ENCODE data around the gene CDKAL1. TPM values are rescaled to one million over a fixed set of nuclear protein-coding genes. Genes with fewer than 3 reads are reported as not detected.

CDKAL1 gene
- total RNA-seq, 5 donors from 2014 or later (not counting 1 experiment from before 2014, with no cell fraction given): 18.8 to 29.9 (median 20.5) TPM

- no peak overlapping the region for H3K27ac ChIP-seq (ENCODE audit: low read length)
- no peaks in the 10 kb centered on the region for H3K27me3 Mint-ChIP-seq
- H3K27me3 ChIP-seq (replicated peaks in 1 of 2; ENCODE audit: control insufficient read depth in 2 of 2, extremely low read depth in 1 of 2, insufficient read depth in 2 of 2, low read length in 1 of 2): no peaks in the 10 kb centered on the region
- H3K36me3 ChIP-seq (ENCODE audit: control insufficient read depth in 2 of 2, extremely low read depth in 1 of 2, insufficient read depth in 1 of 2, low read length in 1 of 2): no peaks in the 10 kb centered on the region
- H3K4me3 Mint-ChIP-seq: no peak overlapping the region
- ChIA-PET CTCF (interaction anchor here in 1 of 2 donors (0.6 kb wide), 1 partner anchor 304 kb away, joined by 3 read pairs; no protein-coding TSS in a partner anchor), POLR2A (no interaction called here)
- no peak overlapping the region for H3K4me3 ChIP-seq (ENCODE audit: control insufficient read depth in 1 of 2, extremely low read depth in 1 of 2, low read length in 1 of 2)
- DNase-seq (peak in 17 of 35 experiments; percentile 1 to 56 (median 15)), ATAC-seq (replicated peaks in 1 of 4) (peak in 1 of 4 experiments; percentile 77)
- no peaks in the 10 kb centered on the region for H3K9me3 ChIP-seq
- peaks cover 50 to 71% (median 57%) of the 10 kb centered on the region in 3 donors for H3K4me1 Mint-ChIP-seq
- no peaks in the 10 kb centered on the region for H3K4me1 ChIP-seq (ENCODE audit: control insufficient read depth in 1 of 2, extremely low read depth in 1 of 2, insufficient read depth in 2 of 2, low read length in 2 of 2)
- H3K9me3 Mint-ChIP-seq: no peaks in the 10 kb centered on the region
- H3K27ac Mint-ChIP-seq: no peak overlapping the region
- WGBS (ENCODE audit: insufficient coverage): 17% methylated on average over 1 of the region's 3 CpGs
- H3K36me3 Mint-ChIP-seq: peaks cover 10% of the 10 kb centered on the region
These were observed 174.3 kb downstream of the CDKAL1 start for GRCh38 chr6:20708367-20709124.

GRCh38 chr6:20709451-20709850 lies 175.2 kb downstream of the CDKAL1 start:
- no peaks in the 10 kb centered on the region for H3K4me1 ChIP-seq (ENCODE audit: control insufficient read depth in 1 of 2, extremely low read depth in 1 of 2, insufficient read depth in 2 of 2, low read length in 2 of 2)
- H3K36me3 ChIP-seq (ENCODE audit: control insufficient read depth in 2 of 2, extremely low read depth in 1 of 2, insufficient read depth in 1 of 2, low read length in 1 of 2): no peaks in the 10 kb centered on the region
- no peak overlapping the region for H3K4me3 ChIP-seq (ENCODE audit: control insufficient read depth in 1 of 2, extremely low read depth in 1 of 2, low read length in 1 of 2)
- POLR2A ChIA-PET: no interaction called here
- CTCF ChIA-PET: no interaction called here
- no CpG with 5 or more reads among the region's 2 CpGs for WGBS (ENCODE audit: insufficient coverage)
- H3K27ac ChIP-seq (ENCODE audit: low read length): no peak overlapping the region
- no peaks in the 10 kb centered on the region for H3K27me3 ChIP-seq (replicated peaks in 1 of 2; ENCODE audit: control insufficient read depth in 2 of 2, extremely low read depth in 1 of 2, insufficient read depth in 2 of 2, low read length in 1 of 2)
- H3K4me1 Mint-ChIP-seq: peaks cover 43 to 64% (median 51%) of the 10 kb centered on the region in 3 donors
- peaks cover 10% of the 10 kb centered on the region for H3K36me3 Mint-ChIP-seq
- DNase-seq (no peak), ATAC-seq (replicated peaks in 1 of 4) (no peak)
- H3K4me3 Mint-ChIP-seq: no peak overlapping the region
- no peaks in the 10 kb centered on the region for H3K9me3 ChIP-seq
- no peaks in the 10 kb centered on the region for H3K27me3 Mint-ChIP-seq
- H3K9me3 Mint-ChIP-seq: no peaks in the 10 kb centered on the region
- no peak overlapping the region for H3K27ac Mint-ChIP-seq

GRCh38 chr6:20710341-20710740 lies 176.1 kb downstream of the CDKAL1 start:
- DNase-seq: no peak
- no peaks in the 10 kb centered on the region for H3K4me1 ChIP-seq (ENCODE audit: control insufficient read depth in 1 of 2, extremely low read depth in 1 of 2, insufficient read depth in 2 of 2, low read length in 2 of 2)
- WGBS (ENCODE audit: insufficient coverage): no CpG with 5 or more reads among the region's 2 CpGs
- H3K4me1 Mint-ChIP-seq: peaks cover 41 to 58% (median 49%) of the 10 kb centered on the region in 3 donors
- H3K9me3 ChIP-seq: no peaks in the 10 kb centered on the region
- no peak for ATAC-seq (replicated peaks in 1 of 4)
- H3K27ac ChIP-seq (ENCODE audit: low read length): no peak overlapping the region
- no peaks in the 10 kb centered on the region for H3K27me3 Mint-ChIP-seq
- H3K36me3 Mint-ChIP-seq: peaks cover 10% of the 10 kb centered on the region
- ChIA-PET CTCF (no interaction called here), POLR2A (no interaction called here)
- no peaks in the 10 kb centered on the region for H3K9me3 Mint-ChIP-seq
- H3K4me3 Mint-ChIP-seq: no peak overlapping the region
- no peak overlapping the region for H3K4me3 ChIP-seq (ENCODE audit: control insufficient read depth in 1 of 2, extremely low read depth in 1 of 2, low read length in 1 of 2)
- H3K27me3 ChIP-seq (replicated peaks in 1 of 2; ENCODE audit: control insufficient read depth in 2 of 2, extremely low read depth in 1 of 2, insufficient read depth in 2 of 2, low read length in 1 of 2): no peaks in the 10 kb centered on the region
- H3K27ac Mint-ChIP-seq: no peak overlapping the region
- no peaks in the 10 kb centered on the region for H3K36me3 ChIP-seq (ENCODE audit: control insufficient read depth in 2 of 2, extremely low read depth in 1 of 2, insufficient read depth in 1 of 2, low read length in 1 of 2)

- POLR2A ChIA-PET: no interaction called here
These were observed 177.3 kb downstream of the CDKAL1 start for GRCh38 chr6:20711518-20711917.

GRCh38 chr6:20712011-20712410 lies 177.8 kb downstream of the CDKAL1 start:
- no peak overlapping the region for H3K27ac Mint-ChIP-seq
- ATAC-seq (replicated peaks in 1 of 4) (no peak), DNase-seq (no peak)
- no peak overlapping the region for H3K4me3 ChIP-seq (ENCODE audit: control insufficient read depth in 1 of 2, extremely low read depth in 1 of 2, low read length in 1 of 2)
- H3K4me1 ChIP-seq (ENCODE audit: control insufficient read depth in 1 of 2, extremely low read depth in 1 of 2, insufficient read depth in 2 of 2, low read length in 2 of 2): peaks cover 0 to 2% of the 10 kb centered on the region in 2 experiments
- ChIA-PET CTCF (interaction anchor here in 1 of 2 donors (0.6 to 1.2 kb wide), 2 partner anchors 9 to 201 kb away, joined by 3 to 11 read pairs; no protein-coding TSS in a partner anchor), POLR2A (no interaction called here)
- no peaks in the 10 kb centered on the region for H3K27me3 ChIP-seq (replicated peaks in 1 of 2; ENCODE audit: control insufficient read depth in 2 of 2, extremely low read depth in 1 of 2, insufficient read depth in 2 of 2, low read length in 1 of 2)
- H3K27ac ChIP-seq (ENCODE audit: low read length): no peak overlapping the region
- H3K9me3 Mint-ChIP-seq: no peaks in the 10 kb centered on the region
- no CpG with 5 or more reads among the region's 2 CpGs for WGBS (ENCODE audit: insufficient coverage)
- peaks cover 6% of the 10 kb centered on the region for H3K36me3 Mint-ChIP-seq
- H3K27me3 Mint-ChIP-seq: no peaks in the 10 kb centered on the region
- H3K9me3 ChIP-seq: no peaks in the 10 kb centered on the region
- H3K36me3 ChIP-seq (ENCODE audit: control insufficient read depth in 2 of 2, extremely low read depth in 1 of 2, insufficient read depth in 1 of 2, low read length in 1 of 2): no peaks in the 10 kb centered on the region
- peaks cover 25 to 41% (median 32%) of the 10 kb centered on the region in 3 donors for H3K4me1 Mint-ChIP-seq
- no peak overlapping the region for H3K4me3 Mint-ChIP-seq

More at GRCh38 chr6:20711518-20711917, 177.3 kb downstream of the CDKAL1 start:
- CTCF ChIA-PET: interaction anchor here in 1 of 2 donors (0.6 to 1.2 kb wide), 2 partner anchors 8 to 201 kb away, joined by 3 to 11 read pairs; no protein-coding TSS in a partner anchor
- no peak overlapping the region for H3K4me3 Mint-ChIP-seq
- H3K4me3 ChIP-seq (ENCODE audit: control insufficient read depth in 1 of 2, extremely low read depth in 1 of 2, low read length in 1 of 2): no peak overlapping the region
- H3K4me1 ChIP-seq (ENCODE audit: control insufficient read depth in 1 of 2, extremely low read depth in 1 of 2, insufficient read depth in 2 of 2, low read length in 2 of 2): no peaks in the 10 kb centered on the region
- DNase-seq: no peak
- no peak for ATAC-seq (replicated peaks in 1 of 4)
- H3K27ac ChIP-seq (ENCODE audit: low read length): no peak overlapping the region
- H3K27me3 ChIP-seq (replicated peaks in 1 of 2; ENCODE audit: control insufficient read depth in 2 of 2, extremely low read depth in 1 of 2, insufficient read depth in 2 of 2, low read length in 1 of 2): no peaks in the 10 kb centered on the region
- no peaks in the 10 kb centered on the region for H3K27me3 Mint-ChIP-seq
- H3K36me3 ChIP-seq (ENCODE audit: control insufficient read depth in 2 of 2, extremely low read depth in 1 of 2, insufficient read depth in 1 of 2, low read length in 1 of 2): no peaks in the 10 kb centered on the region
- no peaks in the 10 kb centered on the region for H3K9me3 ChIP-seq
- H3K4me1 Mint-ChIP-seq: peaks cover 30 to 46% (median 37%) of the 10 kb centered on the region in 3 donors
- H3K36me3 Mint-ChIP-seq: peaks cover 6% of the 10 kb centered on the region
- no peaks in the 10 kb centered on the region for H3K9me3 Mint-ChIP-seq
- no peak overlapping the region for H3K27ac Mint-ChIP-seq
- WGBS (ENCODE audit: insufficient coverage): no CpG with 5 or more reads among the region's 1 CpG

GRCh38 chr6:20715135-20715806 lies 181.0 kb downstream of the CDKAL1 start:
- Mint-ChIP-seq H3K4me3 (no peak overlapping the region), H3K4me1 (peaks cover 24 to 33% (median 29%) of the 10 kb centered on the region in 3 donors), H3K27me3 (no peaks in the 10 kb centered on the region), H3K27ac (no peak overlapping the region), H3K9me3 (no peaks in the 10 kb centered on the region), H3K36me3 (peaks cover 7% of the 10 kb centered on the region)
- Histone ChIP-seq H3K4me3 (ENCODE audit: control insufficient read depth in 1 of 2, extremely low read depth in 1 of 2, low read length in 1 of 2) (no peak overlapping the region), H3K9me3 (no peaks in the 10 kb centered on the region), H3K27ac (ENCODE audit: low read length) (no peak overlapping the region), H3K4me1 (ENCODE audit: control insufficient read depth in 1 of 2, extremely low read depth in 1 of 2, insufficient read depth in 2 of 2, low read length in 2 of 2) (peaks cover 0 to 14% of the 10 kb centered on the region in 2 experiments), H3K36me3 (ENCODE audit: control insufficient read depth in 2 of 2, extremely low read depth in 1 of 2, insufficient read depth in 1 of 2, low read length in 1 of 2) (no peaks in the 10 kb centered on the region), H3K27me3 (replicated peaks in 1 of 2; ENCODE audit: control insufficient read depth in 2 of 2, extremely low read depth in 1 of 2, insufficient read depth in 2 of 2, low read length in 1 of 2) (no peaks in the 10 kb centered on the region)
- no CpG with 5 or more reads among the region's 3 CpGs for WGBS (ENCODE audit: insufficient coverage)
- ATAC-seq (replicated peaks in 1 of 4): no peak
- no peak for DNase-seq
- ChIA-PET CTCF (no interaction called here), POLR2A (no interaction called here)

Measured in T-cell (primary cell).